Right ventricle myocardium inferior (tissue), 1 donor: ENCODE results near the gene ENOX2. TPM values are rescaled to one million over a fixed set of nuclear protein-coding genes. Genes with fewer than 3 reads are reported as not detected.
"Not testable (repeated sequence)": the region's sequence is repeated elsewhere in the genome, so short reads cannot be mapped to it uniquely, and the experiment has no call there.

Experiments used
- ATAC-seq: fragments of 200-7000 bp; cut with Tn5 transposase; one replicate; pipeline ENCODE4 v1.9.1; 2020; ENCODE audit warnings: mild to moderate bottlenecking, moderate library complexity
- DNase-seq: peaks from one replicate; pipeline ENCODE4 v3.0.0; 2021; ENCODE audit errors: missing footprints
- intact Hi-C: fragments of 100-400 bp; cut with DNase I; formaldehyde crosslinking; loops from one replicate; pipeline ENCODE4 v1.11.0; 2022
- total RNA-seq: library from RNA; stranded (reverse); fragmentation: NEBNext Ultra II Directional; extraction: Animal tissue kit (Norgen Biotek cat#: 25700); gene quantifications from one replicate; pipeline ENCODE4 v1.2.1, GENCODE V29; 2021
- donor health status: DM: no; HTN: yes; CAD: no; lungs with severe emphysema.

Gene ENOX2
- total RNA-seq, 1 donor from 2014 or later = 14.7 TPM

- DNase-seq (no peak), ATAC-seq (no peak)
- intact Hi-C loops = no loop called here
These were observed 68.9 kb downstream of the ENOX2 start for GRCh38 chrX:130834149-130834548.

- intact Hi-C loops = no loop called here
- ATAC-seq = no peak
- no peak for DNase-seq
These were observed 71.7 kb downstream of the ENOX2 start for GRCh38 chrX:130831347-130831722.

- no peak for ATAC-seq
- no peak for DNase-seq
- intact Hi-C loops = no loop called here
These were observed 72.2 kb downstream of the ENOX2 start for GRCh38 chrX:130830599-130831346.

GRCh38 chrX:130829526-130830515 lies 73.2 kb downstream of the ENOX2 start:
- intact Hi-C loops = no loop called here
- ATAC-seq = no peak
- no peak for DNase-seq

- DNase-seq = no peak
- intact Hi-C loops = no loop called here
- ATAC-seq = no peak
These were observed 74.4 kb downstream of the ENOX2 start for GRCh38 chrX:130828641-130829040.

GRCh38 chrX:130827648-130828047 lies 75.4 kb downstream of the ENOX2 start:
- no peak for DNase-seq
- intact Hi-C loops = no loop called here
- ATAC-seq = no peak

- ATAC-seq = no peak
- intact Hi-C loops = no loop called here
- DNase-seq = no peak
These were observed 76.8 kb downstream of the ENOX2 start for GRCh38 chrX:130826249-130826648.

- ATAC-seq (no peak), DNase-seq (no peak)
- intact Hi-C loops = no loop called here
These were observed 77.5 kb downstream of the ENOX2 start for GRCh38 chrX:130825525-130825924.

- DNase-seq, ATAC-seq, intact Hi-C loops: not testable (repeated sequence)
These were observed 83.6 kb downstream of the ENOX2 start for GRCh38 chrX:130819367-130819766.

- ATAC-seq, DNase-seq, intact Hi-C loops: not testable (repeated sequence)
These were observed 89.1 kb downstream of the ENOX2 start for GRCh38 chrX:130813932-130814331.

GRCh38 chrX:130810561-130810960 lies 92.4 kb downstream of the ENOX2 start:
- no peak for ATAC-seq
- no peak for DNase-seq
- intact Hi-C loops = no loop called here

- DNase-seq = no peak
- no peak for ATAC-seq
- intact Hi-C loops = no loop called here
These were observed 97.1 kb downstream of the ENOX2 start for GRCh38 chrX:130805903-130806302.

GRCh38 chrX:130803537-130803936 lies 99.5 kb downstream of the ENOX2 start:
- no peak for DNase-seq
- no peak for ATAC-seq
- intact Hi-C loops = no loop called here

GRCh38 chrX:130801901-130802300 lies 101.1 kb downstream of the ENOX2 start:
- intact Hi-C loops = no loop called here
- DNase-seq (no peak), ATAC-seq (no peak)

- ATAC-seq (no peak), DNase-seq (no peak)
- intact Hi-C loops = no loop called here
These were observed 103.6 kb downstream of the ENOX2 start for GRCh38 chrX:130799393-130799792.

GRCh38 chrX:130793975-130794374 lies 109.0 kb downstream of the ENOX2 start:
- DNase-seq (no peak), ATAC-seq (no peak)
- intact Hi-C loops = no loop called here

- intact Hi-C loops, ATAC-seq, DNase-seq: not testable (repeated sequence)
These were observed 111.1 kb downstream of the ENOX2 start for GRCh38 chrX:130791870-130792269.

- DNase-seq = no peak
- no peak for ATAC-seq
- intact Hi-C loops = no loop called here
These were observed 113.2 kb downstream of the ENOX2 start for GRCh38 chrX:130789793-130790192.

GRCh38 chrX:130788786-130789581 lies 114.0 kb downstream of the ENOX2 start:
- DNase-seq (no peak), ATAC-seq (no peak)
- intact Hi-C loops = no loop called here
